ENCODE data around the gene WNK4.

GRCh38 chr17:42827472-42827871, 47.1 kb downstream of the WNK4 start:
- TF ChIP-seq CTCF (IDR thresholded peaks at IDR 0.05) (no peak), POLR2AphosphoS5 (IDR thresholded peaks at IDR 0.05) (no peak), EP300 (IDR thresholded peaks at IDR 0.05) (no peak)

Data from stomach (tissue), 4 donors.